Measurements from ENCODE around the gene NLN. TPM values are rescaled to one million over a fixed set of nuclear protein-coding genes. Genes with fewer than 3 reads are reported as not detected.

Gene NLN
- total RNA-seq, 1 donor from 2014 or later, result 47.2 TPM

- Mint-ChIP-seq H3K9me3 (no peaks in the 10 kb centered on the region), H3K4me1 (ENCODE audit: unreplicated experiment) (no peaks in the 10 kb centered on the region), H3K4me3 (no peak overlapping the region), H3K27me3 (no peaks in the 10 kb centered on the region), H3K27ac (no peak overlapping the region), H3K36me3 (peaks cover 19% of the 10 kb centered on the region)
- no peak for DNase-seq (ENCODE audit: extremely low spot score, unreplicated experiment)
- TF ChIP-seq CTCF (conservative IDR thresholded peaks at IDR 0.05), result no peak
These were observed 77.9 kb downstream of the NLN start for GRCh38 chr5:65799857-65800256.

GRCh38 chr5:65800775-65801174 lies 78.8 kb downstream of the NLN start:
- Mint-ChIP-seq H3K4me3 (no peak overlapping the region), H3K27ac (no peak overlapping the region), H3K27me3 (no peaks in the 10 kb centered on the region), H3K36me3 (peaks cover 26% of the 10 kb centered on the region), H3K9me3 (no peaks in the 10 kb centered on the region), H3K4me1 (ENCODE audit: unreplicated experiment) (no peaks in the 10 kb centered on the region)
- no peak for DNase-seq (ENCODE audit: extremely low spot score, unreplicated experiment)
- no peak for TF ChIP-seq CTCF (conservative IDR thresholded peaks at IDR 0.05)

DNA sequence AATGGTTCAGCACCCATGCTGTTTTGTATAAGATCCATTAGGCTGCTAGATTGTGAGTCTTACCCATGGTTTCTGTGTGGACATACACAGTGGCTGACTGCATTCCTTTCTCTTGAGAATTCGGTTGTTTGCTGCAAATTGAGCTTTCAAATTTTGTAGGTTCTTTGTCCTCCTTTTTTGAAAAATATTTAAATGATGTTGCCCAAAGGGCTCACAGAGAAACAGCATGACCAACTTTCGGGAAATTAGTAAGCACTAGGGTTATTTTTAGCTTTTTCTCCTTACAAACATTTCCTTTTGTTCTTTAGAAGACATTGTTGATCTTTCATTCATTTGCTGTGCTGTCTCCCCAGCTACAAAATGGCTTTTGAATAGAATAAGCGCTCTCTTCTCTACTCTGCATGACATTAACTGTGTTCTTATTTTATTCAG lies 79.4 kb downstream of the NLN start:
- no peak overlapping the region for H3K27ac Mint-ChIP-seq
- H3K27me3 Mint-ChIP-seq, result no peaks in the 10 kb centered on the region

GRCh38 chr5:65802080-65802479 lies 80.1 kb downstream of the NLN start:
- Mint-ChIP-seq H3K27me3 (no peaks in the 10 kb centered on the region), H3K4me3 (no peak overlapping the region), H3K4me1 (ENCODE audit: unreplicated experiment) (no peaks in the 10 kb centered on the region), H3K27ac (no peak overlapping the region), H3K9me3 (no peaks in the 10 kb centered on the region), H3K36me3 (peaks cover 31% of the 10 kb centered on the region)
- TF ChIP-seq CTCF (conservative IDR thresholded peaks at IDR 0.05), result no peak
- DNase-seq (ENCODE audit: extremely low spot score, unreplicated experiment), result no peak

More for the DNA sequence above, 79.4 kb downstream of the NLN start:
- no peaks in the 10 kb centered on the region for H3K4me1 Mint-ChIP-seq (ENCODE audit: unreplicated experiment)
- peaks cover 32% of the 10 kb centered on the region for H3K36me3 Mint-ChIP-seq
- H3K4me3 Mint-ChIP-seq, result no peak overlapping the region
- H3K9me3 Mint-ChIP-seq, result no peaks in the 10 kb centered on the region
- no peak for TF ChIP-seq CTCF (conservative IDR thresholded peaks at IDR 0.05)
- no peak for DNase-seq (ENCODE audit: extremely low spot score, unreplicated experiment)

GRCh38 chr5:65802820-65803219 lies 80.8 kb downstream of the NLN start:
- no peak for TF ChIP-seq CTCF (conservative IDR thresholded peaks at IDR 0.05)
- H3K4me3 Mint-ChIP-seq, result no peak overlapping the region
- no peaks in the 10 kb centered on the region for H3K9me3 Mint-ChIP-seq
- no peak overlapping the region for H3K27ac Mint-ChIP-seq
- DNase-seq (ENCODE audit: extremely low spot score, unreplicated experiment), result no peak
- H3K4me1 Mint-ChIP-seq (ENCODE audit: unreplicated experiment), result no peaks in the 10 kb centered on the region
- H3K36me3 Mint-ChIP-seq, result peaks cover 28% of the 10 kb centered on the region
- H3K27me3 Mint-ChIP-seq, result no peaks in the 10 kb centered on the region

Measured in type B pancreatic cell (in vitro differentiated cells).